Bronchial epithelial cell (primary cell): Measurements from ENCODE around the gene ADARB2. TPM values are rescaled to one million over a fixed set of nuclear protein-coding genes. Genes with fewer than 3 reads are reported as not detected.

ENCODE experiments used
- DNase-seq: peaks from one replicate; pipeline ENCODE4 v3.0.0-alpha.2; 2010; ENCODE audit warnings: low read depth
- FAIRE-seq: peaks from 2 replicates; lab custom pipeline; 2011; peaks lifted over from hg19 to GRCh38; lab: Jason Lieb, UNC
- H3K27me3 ChIP-seq: 2 replicates; pipeline ENCODE4 v1.5.1; 2011; ENCODE audit warnings: low read length; ENCODE audit not compliant: control insufficient read depth, insufficient read depth
- H3K36me3 ChIP-seq: 2 replicates; pipeline ENCODE4 v1.5.1; 2011; ENCODE audit warnings: low read length; ENCODE audit not compliant: control insufficient read depth, insufficient read depth
- H3K4me3 ChIP-seq: 2 replicates; pipeline ENCODE4 v1.5.1; 2011; ENCODE audit warnings: mild to moderate bottlenecking, low read depth, low read length, control low read depth
- total RNA-seq: library from RNA; depleted of rRNA; stranded (reverse); fragments of >200 nt; gene quantifications from 2 replicates; pipeline ENCODE4 v1.2.1, GENCODE V29; 2014
- TF ChIP-seq, protein P1 (sequence below): IDR thresholded peaks from 2 replicates; pipeline ENCODE4 v1.5.1; 2011; ENCODE audit warnings: mild to moderate bottlenecking, moderate library complexity, low read length, control low read depth, inconsistent platforms; ENCODE audit not compliant: insufficient read depth, severe bottlenecking

The ADARB2 gene
- total RNA-seq, 1 donor from 2014 or later: not detected

- DNase-seq (peak; percentile 7), FAIRE-seq (no peak)
- peaks cover 28% of the 10 kb centered on the region for H3K36me3 ChIP-seq
- TF ChIP-seq, protein P1, sequence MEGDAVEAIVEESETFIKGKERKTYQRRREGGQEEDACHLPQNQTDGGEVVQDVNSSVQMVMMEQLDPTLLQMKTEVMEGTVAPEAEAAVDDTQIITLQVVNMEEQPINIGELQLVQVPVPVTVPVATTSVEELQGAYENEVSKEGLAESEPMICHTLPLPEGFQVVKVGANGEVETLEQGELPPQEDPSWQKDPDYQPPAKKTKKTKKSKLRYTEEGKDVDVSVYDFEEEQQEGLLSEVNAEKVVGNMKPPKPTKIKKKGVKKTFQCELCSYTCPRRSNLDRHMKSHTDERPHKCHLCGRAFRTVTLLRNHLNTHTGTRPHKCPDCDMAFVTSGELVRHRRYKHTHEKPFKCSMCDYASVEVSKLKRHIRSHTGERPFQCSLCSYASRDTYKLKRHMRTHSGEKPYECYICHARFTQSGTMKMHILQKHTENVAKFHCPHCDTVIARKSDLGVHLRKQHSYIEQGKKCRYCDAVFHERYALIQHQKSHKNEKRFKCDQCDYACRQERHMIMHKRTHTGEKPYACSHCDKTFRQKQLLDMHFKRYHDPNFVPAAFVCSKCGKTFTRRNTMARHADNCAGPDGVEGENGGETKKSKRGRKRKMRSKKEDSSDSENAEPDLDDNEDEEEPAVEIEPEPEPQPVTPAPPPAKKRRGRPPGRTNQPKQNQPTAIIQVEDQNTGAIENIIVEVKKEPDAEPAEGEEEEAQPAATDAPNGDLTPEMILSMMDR: no peak
- H3K27me3 ChIP-seq: no peaks in the 10 kb centered on the region
- no peak overlapping the region for H3K4me3 ChIP-seq
Observed at GRCh38 chr10:1128115-1128514, 609.2 kb downstream of the ADARB2 start.

DNA sequence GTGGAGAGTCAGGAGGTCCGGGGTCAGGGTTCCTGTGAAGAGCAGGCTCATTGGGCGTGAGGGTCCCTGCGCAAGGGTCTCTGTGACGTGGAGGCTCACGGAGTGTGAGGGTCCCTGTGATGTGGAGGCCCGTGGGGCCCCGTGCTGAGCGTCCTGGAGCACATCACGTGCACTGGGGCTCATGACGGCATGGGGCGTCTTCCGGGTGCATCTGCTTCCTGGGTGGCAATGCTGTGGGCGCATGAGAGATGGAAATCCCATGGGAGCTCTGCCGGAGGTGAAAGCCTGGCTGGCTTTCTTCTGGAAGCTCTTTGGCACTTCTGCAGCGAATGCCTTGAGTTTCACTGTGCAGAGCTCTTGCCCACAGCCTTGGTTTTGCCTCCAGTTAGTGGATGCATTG, 609.7 kb downstream of the ADARB2 start:
- FAIRE-seq: no peak

More for the DNA sequence above, 609.7 kb downstream of the ADARB2 start:
- no peak overlapping the region for H3K4me3 ChIP-seq
- TF ChIP-seq, protein P1: no peak
- DNase-seq: no peak
- no peaks in the 10 kb centered on the region for H3K27me3 ChIP-seq
- peaks cover 28% of the 10 kb centered on the region for H3K36me3 ChIP-seq
